Smooth muscle cell (in vitro differentiated cells): ENCODE measurements around the gene GUCY2F. TPM values are rescaled to one million over a fixed set of nuclear protein-coding genes. Genes with fewer than 3 reads are reported as not detected.

Source experiments
- DNase-seq: peaks from one replicate; lab custom pipeline; 2025; ENCODE audit not compliant: unreplicated experiment; lab: John Stamatoyannopoulos, UW
- H2AFZ ChIP-seq: fragments of 200-600 bp; sonication (generic); 2 replicates; pipeline ENCODE4 v1.6.0; 2016; ENCODE audit warnings: antibody characterized with exemption, low read depth, mild to moderate bottlenecking
- H3F3A ChIP-seq: fragments of 200-600 bp; sonication (generic); 2 replicates; pipeline ENCODE4 v1.6.0; 2017; ENCODE audit warnings: antibody characterized with exemption, low read depth
- H3K27ac ChIP-seq: fragments of 200-600 bp; sonication (generic); 2 replicates; pipeline ENCODE4 v1.5.1; 2016; ENCODE audit warnings: low read depth, mild to moderate bottlenecking
- H3K27me3 ChIP-seq: fragments of 200-600 bp; sonication (generic); 2 replicates; pipeline ENCODE4 v1.6.1; 2016; ENCODE audit warnings: low read depth, mild to moderate bottlenecking
- H3K36me3 ChIP-seq: fragments of 200-600 bp; sonication (generic); 2 replicates; pipeline ENCODE4 v1.5.1; 2016; ENCODE audit warnings: low read depth
- H3K4me1 ChIP-seq: fragments of 200-600 bp; sonication (generic); 2 replicates; pipeline ENCODE4 v1.5.1; 2016; ENCODE audit warnings: low read depth
- H3K4me2 ChIP-seq: fragments of 200-600 bp; sonication (generic); 2 replicates; pipeline ENCODE4 v1.6.0; 2016; ENCODE audit warnings: mild to moderate bottlenecking
- H3K4me3 ChIP-seq: fragments of 200-600 bp; sonication (generic); 2 replicates; pipeline ENCODE4 v1.5.1; 2016; ENCODE audit warnings: mild to moderate bottlenecking
- H3K79me2 ChIP-seq: fragments of 200-600 bp; sonication (generic); 2 replicates; pipeline ENCODE4 v1.6.0; 2016; ENCODE audit warnings: low read depth, mild to moderate bottlenecking
- H3K9ac ChIP-seq: fragments of 200-600 bp; sonication (generic); 2 replicates; pipeline ENCODE4 v1.6.0; 2016; ENCODE audit warnings: low read depth
- H3K9me3 ChIP-seq: fragments of 200-600 bp; sonication (generic); replicated peaks from 2 replicates; pipeline ENCODE4 v1.5.1; 2016; ENCODE audit warnings: low read depth
- H4K20me1 ChIP-seq: fragments of 200-600 bp; sonication (generic); 2 replicates; pipeline ENCODE4 v1.6.0; 2016; ENCODE audit warnings: low read depth
- CTCF ChIP-seq: fragments of 200-600 bp; sonication (generic); IDR thresholded peaks from 2 replicates; pipeline ENCODE4 v1.5.1; 2017; ENCODE audit warnings: borderline replicate concordance, mild to moderate bottlenecking, antibody characterized with exemption; ENCODE audit not compliant: insufficient read depth, poor library complexity, severe bottlenecking
- WGBS: methylation state at CpG from one replicate; pipeline ENCODE4 v1.1.7; 2016; ENCODE audit warnings: low lambda C conversion rate; 5-methylcytosine and 5-hydroxymethylcytosine counted together
- polyA plus RNA-seq: library from polyadenylated mRNA; unstranded; fragments of >200 nt; fragmentation: Nextera tagmentation; extraction: Ambion mirVana; gene quantifications from 2 replicates; pipeline ENCODE4 v1.2.1, GENCODE V29; 2016
- total RNA-seq: library from RNA; depleted of rRNA; stranded (reverse); fragments of >200 nt; gene quantifications from 2 replicates; pipeline ENCODE4 v1.2.3, GENCODE V29; 2014

Gene GUCY2F
- total RNA-seq (0.13 TPM in 1 of 2 replicates, not detected in the other), polyA plus RNA-seq (not detected in 2 replicates)

- no peak for DNase-seq
- no peak for TF ChIP-seq CTCF
- Histone ChIP-seq H3K27me3 (no peaks in the 10 kb centered on the region), H3K9ac (no peak within 1 kb of the TSS), H3K36me3 (no peaks in the 10 kb centered on the region), H3K4me2 (no peak within 1 kb of the TSS), H2AFZ (no peak within 1 kb of the TSS), H3K9me3 (no peaks in the 10 kb centered on the region), H3F3A (no peaks in the 10 kb centered on the region), H4K20me1 (no peaks in the 10 kb centered on the region), H3K4me1 (no peaks in the 10 kb centered on the region), H3K27ac (no peak within 1 kb of the TSS), H3K79me2 (no peaks in the 10 kb centered on the region), H3K4me3 (no peak within 1 kb of the TSS)
- WGBS = 87% methylated on average over 4 of the region's 4 CpGs
Measured at GRCh38 chrX:109481986-109482385, at the start of gene GUCY2F. Gene GUCY2F (minus strand): TSS chrX:109482086. CDS start chrX:109475936, 6,150 bp downstream.

DNA sequence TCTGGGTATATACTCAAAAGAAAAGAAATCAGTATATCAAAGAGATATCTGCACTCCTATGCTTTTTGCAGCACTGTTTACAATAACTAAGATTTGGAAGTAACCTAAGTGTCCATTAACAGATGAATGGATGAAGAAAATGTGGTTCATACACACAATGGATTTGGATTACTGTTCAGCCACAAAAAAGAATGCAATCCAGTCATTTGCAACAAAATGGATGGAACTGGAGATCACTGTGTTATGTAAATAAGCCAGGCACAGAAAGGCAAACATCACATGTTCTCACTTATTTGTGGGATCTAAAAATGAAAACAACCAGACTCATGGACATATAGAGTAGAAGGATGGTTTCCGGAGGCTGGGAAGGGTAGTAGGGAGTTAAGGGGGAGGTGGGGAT is 37.1 kb upstream of the GUCY2F start:
- 90% methylated on average over 1 of the region's 1 CpG for WGBS
- Histone ChIP-seq H4K20me1 (no peaks in the 10 kb centered on the region), H3K9me3 (no peaks in the 10 kb centered on the region), H2AFZ (no peak overlapping the region), H3K9ac (no peak overlapping the region), H3K4me3 (no peak overlapping the region), H3K4me1 (no peaks in the 10 kb centered on the region), H3K36me3 (no peaks in the 10 kb centered on the region), H3K4me2 (no peak overlapping the region), H3K79me2 (no peaks in the 10 kb centered on the region), H3K27ac (no peak overlapping the region), H3K27me3 (no peaks in the 10 kb centered on the region), H3F3A (no peaks in the 10 kb centered on the region)
- no peak for DNase-seq
- no peak for TF ChIP-seq CTCF

GRCh38 chrX:109511113-109511512 is 29.2 kb upstream of the GUCY2F start:
- no peak overlapping the region for H3K27ac ChIP-seq
- no peak for TF ChIP-seq CTCF
- H3K4me1 ChIP-seq = no peaks in the 10 kb centered on the region
- H4K20me1 ChIP-seq = no peaks in the 10 kb centered on the region
- no peak overlapping the region for H2AFZ ChIP-seq
- 83% methylated on average over 1 of the region's 1 CpG for WGBS
- no peaks in the 10 kb centered on the region for H3K9me3 ChIP-seq
- no peaks in the 10 kb centered on the region for H3K36me3 ChIP-seq
- DNase-seq = no peak
- H3K4me2 ChIP-seq = no peak overlapping the region
- H3F3A ChIP-seq = no peaks in the 10 kb centered on the region
- no peak overlapping the region for H3K4me3 ChIP-seq
- H3K27me3 ChIP-seq = peaks cover 6% of the 10 kb centered on the region
- H3K79me2 ChIP-seq = no peaks in the 10 kb centered on the region
- no peak overlapping the region for H3K9ac ChIP-seq

GRCh38 chrX:109508915-109509314 is 27.0 kb upstream of the GUCY2F start:
- DNase-seq = no peak
- Histone ChIP-seq H3K9ac (no peak overlapping the region), H3K36me3 (no peaks in the 10 kb centered on the region), H3K9me3 (no peaks in the 10 kb centered on the region), H4K20me1 (no peaks in the 10 kb centered on the region), H3K4me3 (no peak overlapping the region), H3F3A (no peaks in the 10 kb centered on the region), H3K27ac (no peak overlapping the region), H3K4me1 (no peaks in the 10 kb centered on the region), H3K4me2 (no peak overlapping the region), H3K79me2 (no peaks in the 10 kb centered on the region), H3K27me3 (peaks cover 6% of the 10 kb centered on the region), H2AFZ (no peak overlapping the region)
- no peak for TF ChIP-seq CTCF
